Measurements from ENCODE around the gene PCDHA8.

DNA sequence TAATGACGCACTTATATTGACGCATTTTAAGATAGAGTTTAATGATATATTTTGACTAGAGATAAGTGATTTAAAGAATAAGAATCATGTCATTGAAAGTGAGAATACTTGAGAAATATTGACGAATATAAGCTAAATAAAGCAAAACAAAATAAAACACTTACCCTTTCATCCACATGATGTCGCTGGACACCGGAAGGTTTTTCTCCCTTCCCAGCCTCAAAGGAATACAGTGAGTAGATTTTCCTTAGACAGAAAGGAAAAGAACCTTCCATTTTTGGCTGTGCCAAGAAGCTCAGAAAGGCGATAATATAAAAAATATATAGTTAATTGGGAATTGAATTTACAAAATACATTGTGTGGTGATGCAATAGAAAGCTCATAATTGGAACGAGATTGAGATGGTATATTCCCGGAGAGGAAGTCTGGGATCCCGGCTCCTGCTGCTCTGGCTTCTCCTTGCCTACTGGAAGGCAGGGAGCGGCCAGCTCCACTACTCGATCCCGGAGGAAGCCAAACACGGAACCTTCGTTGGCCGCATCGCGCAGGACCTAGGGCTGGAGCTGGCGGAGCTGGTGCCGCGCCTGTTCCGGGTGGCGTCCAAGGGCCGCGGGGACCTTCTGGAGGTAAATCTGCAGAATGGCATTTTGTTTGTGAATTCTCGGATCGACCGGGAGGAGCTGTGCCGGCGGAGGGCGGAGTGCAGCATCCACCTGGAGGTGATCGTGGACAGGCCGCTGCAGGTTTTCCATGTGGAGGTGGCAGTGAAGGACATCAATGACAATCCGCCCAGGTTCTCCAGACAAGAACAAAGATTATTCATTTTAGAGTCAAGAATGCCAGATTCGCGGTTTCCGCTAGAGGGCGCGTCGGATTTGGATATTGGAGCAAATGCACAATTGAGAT is 19.4 kb upstream of the PCDHA8 start, which contains the start of gene PCDHA5:
- TF ChIP-seq, protein P1, sequence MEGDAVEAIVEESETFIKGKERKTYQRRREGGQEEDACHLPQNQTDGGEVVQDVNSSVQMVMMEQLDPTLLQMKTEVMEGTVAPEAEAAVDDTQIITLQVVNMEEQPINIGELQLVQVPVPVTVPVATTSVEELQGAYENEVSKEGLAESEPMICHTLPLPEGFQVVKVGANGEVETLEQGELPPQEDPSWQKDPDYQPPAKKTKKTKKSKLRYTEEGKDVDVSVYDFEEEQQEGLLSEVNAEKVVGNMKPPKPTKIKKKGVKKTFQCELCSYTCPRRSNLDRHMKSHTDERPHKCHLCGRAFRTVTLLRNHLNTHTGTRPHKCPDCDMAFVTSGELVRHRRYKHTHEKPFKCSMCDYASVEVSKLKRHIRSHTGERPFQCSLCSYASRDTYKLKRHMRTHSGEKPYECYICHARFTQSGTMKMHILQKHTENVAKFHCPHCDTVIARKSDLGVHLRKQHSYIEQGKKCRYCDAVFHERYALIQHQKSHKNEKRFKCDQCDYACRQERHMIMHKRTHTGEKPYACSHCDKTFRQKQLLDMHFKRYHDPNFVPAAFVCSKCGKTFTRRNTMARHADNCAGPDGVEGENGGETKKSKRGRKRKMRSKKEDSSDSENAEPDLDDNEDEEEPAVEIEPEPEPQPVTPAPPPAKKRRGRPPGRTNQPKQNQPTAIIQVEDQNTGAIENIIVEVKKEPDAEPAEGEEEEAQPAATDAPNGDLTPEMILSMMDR (conservative IDR thresholded peaks at IDR 0.05; ENCODE audit: low read length) = no peak
- no peak for TF ChIP-seq EZH2phosphoT487 (IDR thresholded peaks at IDR 0.05; ENCODE audit: borderline replicate concordance)
